Prostate gland (tissue), 2 donors: ENCODE results near the gene PLXDC1. TPM values are rescaled to one million over a fixed set of nuclear protein-coding genes. Genes with fewer than 3 reads are reported as not detected.

Experiments used
- DNase-seq: peaks from one replicate; pipeline ENCODE4 v3.0.0-alpha.2; 2019; ENCODE audit warnings: low spot score
- H3K27ac ChIP-seq, 2 donors: fragments of 200-600 bp; sonication (generic); 2 replicates each; pipeline ENCODE4 v1.5.1; 2017 to 2019
- H3K27me3 ChIP-seq: fragments of 200-600 bp; sonication (generic); replicated peaks from 2 replicates; pipeline ENCODE4 v1.5.1; 2019; ENCODE audit not compliant: insufficient read depth
- H3K36me3 ChIP-seq, 2 donors: fragments of 200-600 bp; sonication (generic); 1 replicate in 1 of 2; 2 replicates in 1 of 2; pipeline versions ENCODE4 v1.5.1 to v1.8.1; 2017 to 2019
- H3K4me1 ChIP-seq: fragments of 200-600 bp; sonication (generic); replicated peaks from 2 replicates; pipeline ENCODE4 v1.5.1; 2019
- H3K4me3 ChIP-seq, 2 donors: fragments of 200-600 bp; sonication (generic); 2 replicates each; pipeline ENCODE4 v1.5.1; 2017 to 2019
- H3K9me3 ChIP-seq: fragments of 200-600 bp; sonication (generic); 2 replicates; pipeline ENCODE4 v1.5.1; 2017
- POLR2A ChIP-seq: fragments of 450-650 bp; IDR thresholded peaks from one replicate; pipeline ENCODE4 v1.6.1; 2016; ENCODE audit warnings: antibody characterized with exemption, mild to moderate bottlenecking
- POLR2AphosphoS5 ChIP-seq: sonication (generic); formaldehyde crosslinking; IDR thresholded peaks from one replicate; pipeline ENCODE4 v1.6.1; 2017; ENCODE audit warnings: antibody characterized with exemption
- WGBS: methylation state at CpG from one replicate; pipeline ENCODE4 v1.1.5; 2018; 5-methylcytosine and 5-hydroxymethylcytosine counted together
- intact Hi-C: fragments of 100-400 bp; cut with DNase I; formaldehyde crosslinking; loops from one replicate; pipeline ENCODE4 v1.14.2; 2022
- total RNA-seq, 2 donors: library from RNA; depleted of rRNA; stranded (reverse); fragments of >200 nt; gene quantifications; one replicate each; pipeline ENCODE4 v1.1.0, GENCODE V29; 2016
- TF ChIP-seq, protein P1 (sequence below), 4 experiments: fragments of 200-600 bp in 2 of 4; fragments of 450-650 bp in 2 of 4; sonication (generic) in 2 of 4; IDR thresholded peaks; 1 replicate in 3 of 4; 2 replicates in 1 of 4; pipeline ENCODE4 v1.5.1; 2016 to 2019; ENCODE audit warnings: antibody characterized with exemption in 4 of 4, mild to moderate bottlenecking in 2 of 4, moderate library complexity in 2 of 4

The PLXDC1 gene
- total RNA-seq, 2 donors from 2014 or later = 3.9 to 5.4 TPM

GRCh38 chr17:39191750-39192510 lies 40.5 kb upstream of the PLXDC1 start:
- DNase-seq = no peak
- Histone ChIP-seq H3K27ac (no peak overlapping the region), H3K4me1 (no peaks in the 10 kb centered on the region), H3K9me3 (no peaks in the 10 kb centered on the region), H3K36me3 (no peaks in the 10 kb centered on the region), H3K27me3 (no peaks in the 10 kb centered on the region), H3K4me3 (no peak overlapping the region)
- WGBS = 87% methylated on average over 9 of the region's 9 CpGs
- intact Hi-C loops = no loop called here
- TF ChIP-seq, protein P1, sequence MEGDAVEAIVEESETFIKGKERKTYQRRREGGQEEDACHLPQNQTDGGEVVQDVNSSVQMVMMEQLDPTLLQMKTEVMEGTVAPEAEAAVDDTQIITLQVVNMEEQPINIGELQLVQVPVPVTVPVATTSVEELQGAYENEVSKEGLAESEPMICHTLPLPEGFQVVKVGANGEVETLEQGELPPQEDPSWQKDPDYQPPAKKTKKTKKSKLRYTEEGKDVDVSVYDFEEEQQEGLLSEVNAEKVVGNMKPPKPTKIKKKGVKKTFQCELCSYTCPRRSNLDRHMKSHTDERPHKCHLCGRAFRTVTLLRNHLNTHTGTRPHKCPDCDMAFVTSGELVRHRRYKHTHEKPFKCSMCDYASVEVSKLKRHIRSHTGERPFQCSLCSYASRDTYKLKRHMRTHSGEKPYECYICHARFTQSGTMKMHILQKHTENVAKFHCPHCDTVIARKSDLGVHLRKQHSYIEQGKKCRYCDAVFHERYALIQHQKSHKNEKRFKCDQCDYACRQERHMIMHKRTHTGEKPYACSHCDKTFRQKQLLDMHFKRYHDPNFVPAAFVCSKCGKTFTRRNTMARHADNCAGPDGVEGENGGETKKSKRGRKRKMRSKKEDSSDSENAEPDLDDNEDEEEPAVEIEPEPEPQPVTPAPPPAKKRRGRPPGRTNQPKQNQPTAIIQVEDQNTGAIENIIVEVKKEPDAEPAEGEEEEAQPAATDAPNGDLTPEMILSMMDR (IDR thresholded peaks at IDR 0.05) = no peak
- TF ChIP-seq POLR2A (no peak), POLR2AphosphoS5 (no peak)

DNA sequence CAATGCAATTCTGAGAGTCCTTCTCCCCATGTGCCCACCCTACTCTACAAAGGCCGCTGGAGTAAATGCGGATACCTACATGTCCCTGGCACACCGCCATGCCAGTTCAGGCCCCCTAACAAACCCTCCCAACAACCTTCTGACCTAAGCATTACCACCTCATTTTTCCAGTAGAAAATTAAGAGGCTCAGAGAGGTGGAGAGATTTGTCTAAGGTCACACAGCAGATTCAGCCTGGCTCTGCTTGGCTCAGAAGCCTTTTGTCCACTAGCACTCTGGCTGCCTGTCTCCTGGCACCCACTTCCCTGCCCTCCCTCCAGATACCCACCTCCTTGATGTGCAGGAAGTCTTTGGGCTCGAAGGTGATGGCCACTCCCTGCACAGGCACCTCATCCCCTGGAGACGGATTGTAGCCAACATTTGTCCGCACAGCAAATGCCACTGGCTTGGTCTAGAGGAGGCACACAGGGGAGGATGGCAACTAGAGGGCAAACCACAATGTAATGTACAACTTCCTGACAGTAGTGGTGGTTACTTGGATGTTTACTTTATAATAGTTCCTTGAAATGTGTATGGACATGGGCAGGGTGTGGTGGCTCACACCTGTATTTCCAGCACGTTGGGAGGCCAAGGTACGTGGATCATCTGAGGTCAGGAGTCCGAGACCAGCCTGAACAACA lies 35.9 kb upstream of the PLXDC1 start:
- Histone ChIP-seq H3K27me3 (no peaks in the 10 kb centered on the region), H3K4me1 (no peaks in the 10 kb centered on the region), H3K4me3 (no peak overlapping the region), H3K27ac (no peak overlapping the region), H3K9me3 (no peaks in the 10 kb centered on the region), H3K36me3 (no peaks in the 10 kb centered on the region)
- TF ChIP-seq, protein P1 (IDR thresholded peaks at IDR 0.05) = no peak
- TF ChIP-seq POLR2A (no peak), POLR2AphosphoS5 (no peak)
- WGBS = 87% methylated on average over 9 of the region's 9 CpGs
- intact Hi-C loops = no loop called here
- no peak for DNase-seq

DNA sequence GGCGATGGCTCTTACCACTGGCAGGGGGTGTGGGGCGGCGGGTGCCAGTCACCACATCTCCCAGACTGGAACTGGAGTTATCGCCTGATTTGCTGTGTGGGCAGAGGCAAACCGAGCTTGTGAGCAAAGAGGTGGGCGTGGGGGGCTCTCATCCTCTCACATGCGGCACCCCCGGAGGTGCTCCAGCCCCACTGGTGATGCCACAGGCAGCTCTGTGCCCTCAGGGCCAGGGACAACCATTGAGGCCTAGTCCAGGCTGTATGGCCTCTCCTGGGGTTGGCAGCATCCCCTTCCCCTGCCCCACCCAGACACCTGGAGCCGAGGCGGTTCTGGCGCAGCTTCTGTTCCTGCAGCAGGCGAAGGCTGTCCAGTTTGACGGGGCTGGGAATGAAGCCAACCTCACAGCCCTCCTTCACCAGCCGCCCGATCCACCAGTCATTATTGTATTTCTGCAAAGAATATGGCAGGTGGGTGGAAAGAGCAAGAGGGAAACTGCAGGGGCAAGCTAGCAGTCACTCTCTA lies 35.1 kb upstream of the PLXDC1 start:
- no peaks in the 10 kb centered on the region for H3K9me3 ChIP-seq
- TF ChIP-seq POLR2A = no peak
- TF ChIP-seq, protein P1 (IDR thresholded peaks at IDR 0.05) = no peak
- no peak for TF ChIP-seq POLR2AphosphoS5
- H3K36me3 ChIP-seq = no peaks in the 10 kb centered on the region
- intact Hi-C loops = no loop called here
- H3K27me3 ChIP-seq = no peaks in the 10 kb centered on the region
- no peaks in the 10 kb centered on the region for H3K4me1 ChIP-seq
- WGBS = 67% methylated on average over 15 of the region's 15 CpGs
- no peak for DNase-seq
- no peak overlapping the region for H3K27ac ChIP-seq
- H3K4me3 ChIP-seq = no peak overlapping the region

- Histone ChIP-seq H3K27ac (no peak overlapping the region), H3K4me3 (no peak overlapping the region), H3K27me3 (no peaks in the 10 kb centered on the region), H3K9me3 (no peaks in the 10 kb centered on the region), H3K4me1 (no peaks in the 10 kb centered on the region), H3K36me3 (no peaks in the 10 kb centered on the region)
- intact Hi-C loops = no loop called here
- whole genome bisulfite sequencing = 82% methylated on average over 10 of the region's 10 CpGs
- TF ChIP-seq, protein P1 (IDR thresholded peaks at IDR 0.05) = no peak
- no peak for TF ChIP-seq POLR2A
- no peak for TF ChIP-seq POLR2AphosphoS5
- DNase-seq = no peak
Measured at GRCh38 chr17:39183720-39184119, 32.3 kb upstream of the PLXDC1 start.
